ACC112 (cell line): Measurements from ENCODE around the gene IQSEC1.
"Not testable (repeated sequence)": the region's sequence is repeated elsewhere in the genome, so short reads cannot be mapped to it uniquely, and the experiment has no call there.

Experiments used
- H2AFZ ChIP-seq: fragments of 200-600 bp; sonication (generic); one replicate; pipeline ENCODE4 v1.6.0; 2017; ENCODE audit warnings: antibody characterized with exemption, low read length; ENCODE audit not compliant: unreplicated experiment
- H3K27ac ChIP-seq: fragments of 200-600 bp; sonication (generic); 2 replicates; pipeline ENCODE4 v1.5.1; 2014; ENCODE audit warnings: low read depth, mild to moderate bottlenecking, antibody characterized with exemption, low read length, moderate library complexity
- H3K27me3 ChIP-seq: fragments of 200-600 bp; sonication (generic); 2 replicates; pipeline ENCODE4 v1.6.1; 2014; ENCODE audit warnings: mild to moderate bottlenecking, antibody characterized with exemption, low read length, moderate library complexity, mixed read lengths; ENCODE audit not compliant: insufficient read depth
- H3K36me3 ChIP-seq: fragments of 200-600 bp; sonication (generic); 2 replicates; pipeline ENCODE4 v1.6.1; 2016; ENCODE audit warnings: mild to moderate bottlenecking, antibody characterized with exemption, low read length, moderate library complexity, mixed read lengths; ENCODE audit not compliant: insufficient read depth
- H3K4me1 ChIP-seq: fragments of 200-600 bp; sonication (generic); one replicate; pipeline ENCODE4 v1.6.1; 2016; ENCODE audit warnings: low read length, mixed read lengths; ENCODE audit not compliant: insufficient read depth, unreplicated experiment, control insufficient read depth
- H3K4me3 ChIP-seq: fragments of 200-600 bp; sonication (generic); 2 replicates; pipeline ENCODE4 v1.5.1; 2014; ENCODE audit warnings: mild to moderate bottlenecking, low read depth, low read length
- H3K79me2 ChIP-seq: fragments of 200-600 bp; sonication (generic); one replicate; pipeline ENCODE4 v1.6.0; 2016; ENCODE audit warnings: low read length; ENCODE audit not compliant: control insufficient read depth, unreplicated experiment, insufficient read depth

The IQSEC1 gene

DNA sequence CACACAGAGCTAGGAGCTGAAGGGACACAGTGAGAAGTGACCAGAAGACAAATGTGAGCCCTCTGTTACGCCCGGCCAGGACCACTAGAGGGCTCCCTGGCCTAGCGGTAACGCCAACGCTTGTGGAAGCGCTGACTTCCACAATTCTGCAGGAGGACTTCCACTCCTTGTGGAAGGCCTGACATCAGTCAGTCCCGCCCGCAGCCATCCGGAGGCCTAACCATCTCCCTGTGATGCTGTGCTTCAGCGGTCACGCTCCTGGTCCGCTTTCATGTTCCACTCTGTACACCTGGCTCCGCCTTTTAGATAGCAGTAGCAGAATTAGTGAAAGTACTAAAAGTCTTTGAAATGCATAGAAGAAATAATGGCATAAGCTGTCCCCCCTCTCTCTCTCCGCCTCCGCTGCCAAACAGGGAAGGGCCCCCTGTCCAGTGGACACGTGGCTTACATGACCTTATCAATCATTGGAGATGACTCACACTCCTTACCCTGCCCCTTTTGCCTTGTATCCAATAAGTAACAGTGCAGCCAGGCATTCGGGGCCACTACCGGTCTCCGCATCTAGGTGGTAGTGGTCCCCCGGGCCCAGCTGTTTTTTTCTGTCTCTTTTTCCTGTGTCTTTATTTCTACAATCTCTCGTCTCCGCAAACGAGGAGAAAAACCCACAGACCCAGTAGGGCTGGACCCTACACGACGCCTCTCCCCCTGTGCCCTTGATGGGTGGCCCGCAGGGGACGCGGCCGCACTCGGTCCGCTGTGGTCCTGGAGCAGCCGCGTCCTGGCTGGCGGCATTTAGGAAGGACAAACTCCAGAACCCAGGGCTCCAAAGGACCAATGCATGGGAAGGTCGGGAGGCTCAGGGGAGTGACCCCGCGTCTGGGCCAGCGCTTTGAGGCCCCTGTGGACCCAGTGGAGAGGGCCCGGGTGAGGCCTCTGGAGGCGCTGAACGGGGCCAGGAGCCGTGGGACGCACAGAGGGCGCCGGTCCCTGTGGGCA lies 204.9 kb downstream of the IQSEC1 start:
- no peaks in the 10 kb centered on the region for H3K36me3 ChIP-seq
- no peak overlapping the region for H2AFZ ChIP-seq
- no peak overlapping the region for H3K27ac ChIP-seq
- no peaks in the 10 kb centered on the region for H3K4me1 ChIP-seq
- no peaks in the 10 kb centered on the region for H3K79me2 ChIP-seq
- no peak overlapping the region for H3K4me3 ChIP-seq
- peaks cover 9% of the 10 kb centered on the region; the same call in 1 of the 2 replicates for H3K27me3 ChIP-seq

DNA sequence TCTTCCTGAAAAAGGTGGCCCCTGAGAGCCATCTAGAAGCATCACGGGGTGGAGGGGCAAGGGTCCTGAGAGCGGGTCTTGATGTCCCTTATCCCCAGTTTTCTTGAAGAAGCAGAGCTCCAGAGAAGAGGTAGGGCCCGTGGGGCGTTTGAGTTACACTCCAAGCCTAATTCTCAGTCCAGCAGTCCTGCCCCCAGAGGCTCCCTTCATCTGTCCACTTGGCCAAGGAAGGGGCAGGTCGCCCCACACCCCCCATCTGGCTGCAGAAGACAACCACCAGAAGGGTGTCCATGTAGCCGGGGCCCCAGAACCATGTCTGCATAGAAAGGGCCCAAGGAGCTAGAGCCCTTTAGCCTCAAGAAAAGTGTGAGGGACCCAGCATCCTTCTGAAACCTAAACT lies 206.4 kb downstream of the IQSEC1 start:
- Histone ChIP-seq H3K4me3 (no peak overlapping the region), H3K27me3 (peaks cover 12% of the 10 kb centered on the region; the same call in 1 of the 2 replicates), H3K4me1 (no peaks in the 10 kb centered on the region), H3K36me3 (no peaks in the 10 kb centered on the region), H2AFZ (no peak overlapping the region), H3K79me2 (no peaks in the 10 kb centered on the region), H3K27ac (no peak overlapping the region)

DNA sequence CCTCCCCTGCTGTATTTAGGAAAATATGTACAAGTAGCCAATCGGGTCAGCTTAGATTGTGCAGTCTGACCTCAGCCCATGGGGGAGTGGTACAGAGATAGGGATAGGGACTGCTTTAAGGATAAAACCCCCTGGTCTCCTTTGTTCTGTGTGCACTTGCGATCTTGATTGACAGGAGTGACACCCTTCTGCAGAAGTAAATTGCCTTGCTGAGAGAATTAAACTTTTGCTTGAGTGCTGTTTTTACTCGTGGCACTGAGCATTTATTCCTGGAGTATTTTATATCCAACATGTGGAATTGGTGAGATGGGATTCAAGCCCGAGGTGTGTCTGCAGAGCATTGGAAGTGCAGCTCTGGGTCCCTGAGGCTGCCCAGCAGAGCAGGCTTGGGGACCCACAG lies 208.0 kb downstream of the IQSEC1 start:
- Histone ChIP-seq H2AFZ (no peak overlapping the region), H3K27me3 (peaks cover 19% of the 10 kb centered on the region; the same call in 1 of the 2 replicates)

DNA sequence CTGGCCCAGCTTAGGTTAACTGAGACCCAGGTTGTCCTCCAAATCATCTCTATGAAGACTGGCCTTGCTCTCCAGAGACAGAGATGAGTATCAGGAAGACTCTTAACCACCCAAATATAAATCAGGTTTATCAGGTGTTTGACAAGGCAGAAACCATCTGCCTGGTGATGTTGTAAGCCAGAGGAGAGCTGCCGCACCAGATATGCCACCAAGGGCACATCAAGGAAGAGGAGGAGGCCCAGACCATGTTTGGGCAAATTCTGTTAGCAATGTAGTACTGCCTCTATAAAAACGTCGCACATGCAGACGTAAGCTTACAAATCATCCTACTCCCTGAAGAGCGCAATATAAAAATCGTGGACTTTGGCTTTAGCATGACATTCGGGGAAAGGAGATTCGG lies 210.8 kb downstream of the IQSEC1 start:
- Histone ChIP-seq H2AFZ (no peak overlapping the region), H3K4me1 (no peaks in the 10 kb centered on the region), H3K4me3 (no peak overlapping the region), H3K79me2 (no peaks in the 10 kb centered on the region), H3K27ac (no peak overlapping the region), H3K27me3 (peaks cover 41% of the 10 kb centered on the region; the same call in 1 of the 2 replicates), H3K36me3 (no peaks in the 10 kb centered on the region)

More for the DNA sequence above, 208.0 kb downstream of the IQSEC1 start:
- no peak overlapping the region for H3K4me3 ChIP-seq
- no peaks in the 10 kb centered on the region for H3K36me3 ChIP-seq
- H3K4me1 ChIP-seq: no peaks in the 10 kb centered on the region
- no peaks in the 10 kb centered on the region for H3K79me2 ChIP-seq
- no peak overlapping the region for H3K27ac ChIP-seq

DNA sequence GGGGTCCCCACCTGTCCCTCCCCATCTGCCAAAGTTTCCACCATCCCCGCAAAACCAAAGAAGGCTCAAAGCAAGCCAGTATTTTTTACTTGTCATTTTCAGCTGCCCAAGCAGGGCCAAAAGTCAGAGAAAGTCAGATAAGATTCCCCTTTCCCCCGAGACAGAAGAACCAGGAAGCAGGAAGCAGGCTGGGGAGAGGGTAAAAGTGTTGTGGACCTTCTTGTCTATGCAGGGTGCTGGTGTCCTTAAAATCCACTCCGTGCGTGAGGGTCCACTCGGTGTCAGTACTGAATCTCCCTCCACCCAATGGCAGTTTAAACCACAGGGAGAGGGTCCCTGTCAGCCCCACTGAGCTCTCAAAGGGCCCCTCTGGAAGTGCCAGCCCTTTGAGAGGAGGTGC lies 211.6 kb downstream of the IQSEC1 start:
- Histone ChIP-seq H3K4me1 (no peaks in the 10 kb centered on the region), H3K27ac (no peak overlapping the region), H3K79me2 (no peaks in the 10 kb centered on the region), H3K27me3 (peaks cover 48% of the 10 kb centered on the region; the same call in 1 of the 2 replicates), H2AFZ (no peak overlapping the region), H3K4me3 (no peak overlapping the region), H3K36me3 (no peaks in the 10 kb centered on the region)

DNA sequence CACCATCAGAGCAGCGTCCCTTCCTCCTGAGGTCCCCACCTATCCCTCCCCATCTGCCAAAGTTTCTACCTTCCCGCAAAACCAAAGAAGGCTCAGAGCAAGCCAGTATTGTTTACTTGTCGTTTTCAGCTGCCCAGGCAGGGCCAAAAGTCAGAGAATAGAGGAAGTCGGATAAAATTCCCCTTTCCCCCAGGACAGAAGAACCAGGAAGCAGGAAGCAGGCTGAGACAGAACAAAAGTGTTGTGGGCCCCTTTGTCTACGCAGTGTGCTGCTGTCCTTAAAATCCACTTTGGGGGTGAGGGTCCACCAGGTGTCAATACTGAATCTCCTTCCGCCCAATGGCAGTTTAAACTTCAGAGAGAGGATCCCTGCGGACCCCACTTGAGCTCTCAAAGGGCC lies 213.4 kb downstream of the IQSEC1 start:
- Histone ChIP-seq H3K79me2 (no peaks in the 10 kb centered on the region), H3K36me3 (no peaks in the 10 kb centered on the region), H3K4me1 (no peaks in the 10 kb centered on the region), H3K27ac (no peak overlapping the region), H3K4me3 (no peak overlapping the region), H2AFZ (no peak overlapping the region), H3K27me3 (peaks cover 52% of the 10 kb centered on the region)

DNA sequence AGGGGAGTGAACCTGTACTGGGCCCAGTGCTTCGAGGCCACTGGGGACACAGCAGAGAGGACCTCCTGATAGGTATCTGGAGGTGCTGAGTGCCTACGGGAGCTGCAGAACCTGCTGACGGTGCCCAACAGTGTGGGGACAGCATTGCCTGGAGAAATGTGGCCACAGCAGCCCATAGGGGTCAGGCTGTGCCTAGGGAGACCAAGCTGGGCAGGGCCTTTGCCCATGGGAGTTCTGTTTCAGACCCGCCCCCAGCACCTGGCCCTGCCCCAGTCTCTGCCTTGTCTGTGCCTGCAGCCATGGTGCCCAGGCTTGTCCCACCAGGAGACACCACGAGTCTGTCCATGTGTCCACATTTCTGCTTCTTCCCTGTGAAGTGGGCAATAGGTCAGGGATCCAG lies 216.6 kb downstream of the IQSEC1 start:
- H3K27me3 ChIP-seq: peaks cover 55% of the 10 kb centered on the region
- no peaks in the 10 kb centered on the region for H3K79me2 ChIP-seq
- no peaks in the 10 kb centered on the region for H3K36me3 ChIP-seq
- no peaks in the 10 kb centered on the region for H3K4me1 ChIP-seq
- no peak overlapping the region for H3K4me3 ChIP-seq
- no peak overlapping the region for H3K27ac ChIP-seq
- H2AFZ ChIP-seq: no peak overlapping the region

DNA sequence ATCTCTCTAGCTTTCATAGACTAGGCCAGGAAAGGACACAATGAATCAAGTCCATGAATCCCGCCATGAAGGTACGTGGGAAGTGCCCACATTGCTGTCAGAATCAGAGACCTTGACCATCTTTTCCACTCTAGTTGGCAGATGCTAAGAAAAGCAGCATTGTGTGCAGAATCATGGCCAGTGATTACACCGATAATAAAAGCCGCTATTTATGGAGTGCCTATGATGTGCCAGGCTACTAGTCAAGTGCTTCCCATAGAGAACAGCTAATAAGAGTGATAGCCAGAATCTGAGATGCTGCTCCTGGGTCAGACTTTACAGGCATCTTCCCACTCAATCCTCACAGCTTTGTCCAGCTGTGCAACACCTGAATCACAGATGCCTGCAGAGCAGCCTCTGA lies 218.7 kb downstream of the IQSEC1 start:
- Histone ChIP-seq H3K27ac (no peak overlapping the region), H3K36me3 (no peaks in the 10 kb centered on the region), H2AFZ (no peak overlapping the region), H3K4me3 (no peak overlapping the region), H3K79me2 (no peaks in the 10 kb centered on the region), H3K27me3 (peaks cover 53% of the 10 kb centered on the region), H3K4me1 (no peaks in the 10 kb centered on the region)

DNA sequence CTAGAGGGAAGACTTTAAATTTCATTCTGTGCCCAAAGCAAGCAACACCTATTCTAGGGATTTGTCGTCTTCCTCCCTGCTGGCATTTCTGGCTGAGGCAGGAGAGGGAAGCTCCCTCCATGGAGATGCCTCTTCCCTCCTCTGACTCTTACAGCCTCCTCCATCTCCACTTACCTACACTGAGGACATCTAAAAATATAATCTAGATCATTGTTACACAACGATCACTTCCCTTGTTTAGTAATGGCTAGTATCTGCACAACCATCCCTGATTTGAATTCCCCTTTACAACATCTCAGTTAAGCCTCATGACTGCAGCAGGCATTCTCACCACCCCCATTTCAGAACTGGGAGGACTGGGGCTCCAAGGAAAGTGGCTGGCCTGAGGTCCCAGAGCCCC lies 219.4 kb downstream of the IQSEC1 start:
- H3K4me3 ChIP-seq, H3K79me2 ChIP-seq, H2AFZ ChIP-seq, H3K4me1 ChIP-seq, H3K36me3 ChIP-seq, H3K27ac ChIP-seq: not testable (repeated sequence)
- H3K27me3 ChIP-seq: peaks cover 49% of the 10 kb centered on the region

DNA sequence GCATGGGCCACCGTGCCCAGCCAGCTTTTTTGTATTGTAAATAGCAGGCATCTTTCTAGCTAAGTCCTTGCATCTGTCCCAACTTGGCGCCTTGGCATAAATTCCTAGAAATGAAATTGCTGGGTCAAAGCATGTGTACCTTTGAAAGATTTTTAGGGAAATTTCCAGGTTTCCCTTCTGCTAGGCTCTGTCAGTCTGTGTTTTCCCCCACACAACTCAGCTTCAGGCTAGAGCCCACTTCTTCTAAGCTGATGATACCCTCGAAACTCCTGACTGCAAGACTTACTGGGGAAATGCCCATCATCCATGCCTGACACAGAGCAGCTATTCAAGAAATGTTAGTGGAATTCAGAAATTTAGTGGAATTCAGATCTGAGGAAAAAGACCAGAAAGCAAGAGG lies 221.0 kb downstream of the IQSEC1 start:
- Histone ChIP-seq H3K36me3 (no peaks in the 10 kb centered on the region), H3K4me3 (no peak overlapping the region), H2AFZ (no peak overlapping the region), H3K79me2 (no peaks in the 10 kb centered on the region), H3K27me3 (peaks cover 33% of the 10 kb centered on the region), H3K27ac (no peak overlapping the region), H3K4me1 (no peaks in the 10 kb centered on the region)
